ENCODE data around the gene AGBL1.

Gene AGBL1

DNA sequence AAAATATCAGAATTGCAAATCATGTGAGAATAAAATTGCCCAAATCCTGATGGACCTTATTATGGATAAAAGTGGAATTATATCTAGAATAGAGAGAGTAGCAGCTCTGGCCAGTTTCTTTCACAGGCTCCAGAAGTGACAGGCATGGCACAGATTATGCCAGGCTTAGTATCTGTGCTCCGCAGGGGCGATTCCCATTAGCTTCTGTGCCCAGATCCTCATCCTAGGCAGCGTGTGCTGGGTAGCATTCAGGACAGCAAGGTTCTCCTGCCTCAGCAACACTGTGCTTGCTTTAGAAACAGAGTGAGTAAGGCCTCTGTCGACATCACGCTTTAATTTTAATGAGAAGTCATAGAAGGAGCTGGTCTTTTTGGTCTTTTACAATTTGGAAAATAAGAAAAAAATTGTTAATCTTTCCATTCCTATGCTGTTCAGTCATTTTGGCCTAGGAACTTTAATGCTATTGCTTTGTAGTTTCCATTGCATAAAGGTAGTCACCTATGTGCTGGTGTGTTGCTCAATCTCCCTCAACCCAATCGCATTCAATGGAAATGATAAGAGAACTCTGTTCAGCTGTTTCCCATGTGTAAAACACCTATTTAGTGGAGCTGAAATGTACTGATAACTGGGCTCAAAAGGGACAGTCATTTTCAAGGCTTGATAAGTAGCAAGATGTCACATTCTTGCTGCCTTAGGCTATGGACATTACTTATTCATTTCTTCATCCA is 770.1 kb downstream of the AGBL1 start:
- H3K9me3 ChIP-seq (ENCODE audit: insufficient read depth, low read length, severe bottlenecking), result no peaks in the 10 kb centered on the region
- no peaks in the 10 kb centered on the region for H4K20me1 ChIP-seq (ENCODE audit: insufficient read depth, low read length)
- H3K27me3 ChIP-seq (ENCODE audit: insufficient read depth, low read length, poor library complexity), result no peaks in the 10 kb centered on the region
- H3K4me3 ChIP-seq (ENCODE audit: low read depth in 1 of 2, low read length in 2 of 2), result no peak overlapping the region
- H2AFZ ChIP-seq (ENCODE audit: low read depth, low read length), result no peak overlapping the region
- H3K79me2 ChIP-seq (ENCODE audit: insufficient read depth, low read length), result no peaks in the 10 kb centered on the region
- no peak overlapping the region for H3K9ac ChIP-seq (ENCODE audit: low read depth, low read length)
- H3K36me3 ChIP-seq (ENCODE audit: insufficient read depth, low read length), result no peaks in the 10 kb centered on the region
- TF ChIP-seq, protein P1, sequence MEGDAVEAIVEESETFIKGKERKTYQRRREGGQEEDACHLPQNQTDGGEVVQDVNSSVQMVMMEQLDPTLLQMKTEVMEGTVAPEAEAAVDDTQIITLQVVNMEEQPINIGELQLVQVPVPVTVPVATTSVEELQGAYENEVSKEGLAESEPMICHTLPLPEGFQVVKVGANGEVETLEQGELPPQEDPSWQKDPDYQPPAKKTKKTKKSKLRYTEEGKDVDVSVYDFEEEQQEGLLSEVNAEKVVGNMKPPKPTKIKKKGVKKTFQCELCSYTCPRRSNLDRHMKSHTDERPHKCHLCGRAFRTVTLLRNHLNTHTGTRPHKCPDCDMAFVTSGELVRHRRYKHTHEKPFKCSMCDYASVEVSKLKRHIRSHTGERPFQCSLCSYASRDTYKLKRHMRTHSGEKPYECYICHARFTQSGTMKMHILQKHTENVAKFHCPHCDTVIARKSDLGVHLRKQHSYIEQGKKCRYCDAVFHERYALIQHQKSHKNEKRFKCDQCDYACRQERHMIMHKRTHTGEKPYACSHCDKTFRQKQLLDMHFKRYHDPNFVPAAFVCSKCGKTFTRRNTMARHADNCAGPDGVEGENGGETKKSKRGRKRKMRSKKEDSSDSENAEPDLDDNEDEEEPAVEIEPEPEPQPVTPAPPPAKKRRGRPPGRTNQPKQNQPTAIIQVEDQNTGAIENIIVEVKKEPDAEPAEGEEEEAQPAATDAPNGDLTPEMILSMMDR (IDR thresholded peaks at IDR 0.05; ENCODE audit: borderline replicate concordance, extremely low read depth, low read length, poor library complexity, severe bottlenecking), result no peak
- TF ChIP-seq EZH2 (IDR thresholded peaks at IDR 0.05; ENCODE audit: borderline replicate concordance, low read depth, low read length, severe bottlenecking), result no peak
- no peak overlapping the region for H3K4me2 ChIP-seq (ENCODE audit: insufficient read depth, low read length)
- no peaks in the 10 kb centered on the region for H3K4me1 ChIP-seq (ENCODE audit: insufficient read depth, low read length)
- ATAC-seq (ENCODE audit: insufficient read depth, low read depth), result no peak
- H3K27ac ChIP-seq (ENCODE audit: low read length), result no peak overlapping the region
- DNase-seq, result no peak

- no peaks in the 10 kb centered on the region for H3K36me3 ChIP-seq (ENCODE audit: insufficient read depth, low read length)
- H3K4me1 ChIP-seq (ENCODE audit: insufficient read depth, low read length), result no peaks in the 10 kb centered on the region
- no peaks in the 10 kb centered on the region for H3K27me3 ChIP-seq (ENCODE audit: insufficient read depth, low read length, poor library complexity)
- no peaks in the 10 kb centered on the region for H3K79me2 ChIP-seq (ENCODE audit: insufficient read depth, low read length)
- H3K9ac ChIP-seq (ENCODE audit: low read depth, low read length), result no peak overlapping the region
- DNase-seq (no peak), ATAC-seq (ENCODE audit: insufficient read depth, low read depth) (no peak)
- no peak overlapping the region for H2AFZ ChIP-seq (ENCODE audit: low read depth, low read length)
- H4K20me1 ChIP-seq (ENCODE audit: insufficient read depth, low read length), result no peaks in the 10 kb centered on the region
- TF ChIP-seq, protein P1 (IDR thresholded peaks at IDR 0.05; ENCODE audit: borderline replicate concordance, extremely low read depth, low read length, poor library complexity, severe bottlenecking), result no peak
- TF ChIP-seq EZH2 (IDR thresholded peaks at IDR 0.05; ENCODE audit: borderline replicate concordance, low read depth, low read length, severe bottlenecking), result no peak
- H3K4me2 ChIP-seq (ENCODE audit: insufficient read depth, low read length), result no peak overlapping the region
- no peak overlapping the region for H3K27ac ChIP-seq (ENCODE audit: low read length)
- no peaks in the 10 kb centered on the region for H3K9me3 ChIP-seq (ENCODE audit: insufficient read depth, low read length, severe bottlenecking)
- no peak overlapping the region for H3K4me3 ChIP-seq (ENCODE audit: low read depth in 1 of 2, low read length in 2 of 2)
Observed at GRCh38 chr15:86850939-86851338, 771.3 kb downstream of the AGBL1 start.

- TF ChIP-seq, protein P1 (IDR thresholded peaks at IDR 0.05; ENCODE audit: borderline replicate concordance, extremely low read depth, low read length, poor library complexity, severe bottlenecking), result no peak
- no peak for TF ChIP-seq EZH2 (IDR thresholded peaks at IDR 0.05; ENCODE audit: borderline replicate concordance, low read depth, low read length, severe bottlenecking)
- no peak for ATAC-seq (ENCODE audit: insufficient read depth, low read depth)
- no peaks in the 10 kb centered on the region for H3K9me3 ChIP-seq (ENCODE audit: insufficient read depth, low read length, severe bottlenecking)
- H2AFZ ChIP-seq (ENCODE audit: low read depth, low read length), result no peak overlapping the region
- H3K79me2 ChIP-seq (ENCODE audit: insufficient read depth, low read length), result no peaks in the 10 kb centered on the region
- no peaks in the 10 kb centered on the region for H3K4me1 ChIP-seq (ENCODE audit: insufficient read depth, low read length)
- H3K36me3 ChIP-seq (ENCODE audit: insufficient read depth, low read length), result no peaks in the 10 kb centered on the region
- no peaks in the 10 kb centered on the region for H3K27me3 ChIP-seq (ENCODE audit: insufficient read depth, low read length, poor library complexity)
- no peak for DNase-seq
- no peak overlapping the region for H3K4me3 ChIP-seq (ENCODE audit: low read depth in 1 of 2, low read length in 2 of 2)
- no peak overlapping the region for H3K4me2 ChIP-seq (ENCODE audit: insufficient read depth, low read length)
- no peaks in the 10 kb centered on the region for H4K20me1 ChIP-seq (ENCODE audit: insufficient read depth, low read length)
- H3K9ac ChIP-seq (ENCODE audit: low read depth, low read length), result no peak overlapping the region
- H3K27ac ChIP-seq (ENCODE audit: low read length), result no peak overlapping the region
Observed at GRCh38 chr15:86852741-86853140, 773.1 kb downstream of the AGBL1 start.

All from DND-41 (cell line).